ENCODE data around the gene SLC35A1.

The SLC35A1 gene

GRCh38 chr6:87494761-87495422 is 22.1 kb downstream of the SLC35A1 start:
- ATAC-seq, result no peak
- no peaks in the 10 kb centered on the region for H3K9me3 Mint-ChIP-seq
- H3K27me3 Mint-ChIP-seq, result no peaks in the 10 kb centered on the region
- H3K27ac Mint-ChIP-seq, result no peak overlapping the region
- no peak for DNase-seq
- peaks cover 2% of the 10 kb centered on the region for H3K4me1 Mint-ChIP-seq
- H3K36me3 Mint-ChIP-seq (ENCODE audit: low read depth), result peaks cover 10% of the 10 kb centered on the region
- H3K4me3 Mint-ChIP-seq, result no peak overlapping the region

GRCh38 chr6:87498048-87498447 is 25.3 kb downstream of the SLC35A1 start:
- no peak overlapping the region for H3K4me3 Mint-ChIP-seq
- no peak overlapping the region for H3K27ac Mint-ChIP-seq
- peaks cover 2% of the 10 kb centered on the region for H3K4me1 Mint-ChIP-seq
- H3K9me3 Mint-ChIP-seq, result no peaks in the 10 kb centered on the region
- peaks cover 8% of the 10 kb centered on the region for H3K36me3 Mint-ChIP-seq (ENCODE audit: low read depth)
- DNase-seq (no peak), ATAC-seq (no peak)
- H3K27me3 Mint-ChIP-seq, result no peaks in the 10 kb centered on the region

- Mint-ChIP-seq H3K27me3 (no peaks in the 10 kb centered on the region), H3K27ac (peak overlapping the region; percentile 12), H3K4me1 (no peaks in the 10 kb centered on the region), H3K9me3 (no peaks in the 10 kb centered on the region), H3K4me3 (no peak overlapping the region), H3K36me3 (ENCODE audit: low read depth) (peaks cover 7% of the 10 kb centered on the region)
- no peak for DNase-seq
- no peak for ATAC-seq
These were observed 29.2 kb downstream of the SLC35A1 start for GRCh38 chr6:87501809-87502572.

GRCh38 chr6:87504441-87504840 is 31.7 kb downstream of the SLC35A1 start:
- Mint-ChIP-seq H3K36me3 (ENCODE audit: low read depth) (peaks cover 10% of the 10 kb centered on the region), H3K27me3 (no peaks in the 10 kb centered on the region), H3K27ac (peak overlapping the region; percentile 15), H3K4me1 (no peaks in the 10 kb centered on the region), H3K4me3 (no peak overlapping the region), H3K9me3 (no peaks in the 10 kb centered on the region)
- ATAC-seq (no peak), DNase-seq (no peak)

- no peaks in the 10 kb centered on the region for H3K27me3 Mint-ChIP-seq
- no peak overlapping the region for H3K27ac Mint-ChIP-seq
- peaks cover 31% of the 10 kb centered on the region for H3K36me3 Mint-ChIP-seq (ENCODE audit: low read depth)
These were observed 42.1 kb downstream of the SLC35A1 start for GRCh38 chr6:87514831-87515230.

GRCh38 chr6:87518453-87518852 is 45.7 kb downstream of the SLC35A1 start:
- Mint-ChIP-seq H3K27me3 (no peaks in the 10 kb centered on the region), H3K9me3 (no peaks in the 10 kb centered on the region), H3K4me1 (peaks cover 4% of the 10 kb centered on the region), H3K36me3 (ENCODE audit: low read depth) (peaks cover 37% of the 10 kb centered on the region), H3K4me3 (no peak overlapping the region), H3K27ac (no peak overlapping the region)
- DNase-seq, result no peak
- ATAC-seq, result no peak

More at GRCh38 chr6:87514831-87515230, 42.1 kb downstream of the SLC35A1 start:
- DNase-seq (no peak), ATAC-seq (no peak)
- Mint-ChIP-seq H3K9me3 (no peaks in the 10 kb centered on the region), H3K4me3 (no peak overlapping the region), H3K4me1 (peaks cover 4% of the 10 kb centered on the region)

- no peaks in the 10 kb centered on the region for H3K27me3 Mint-ChIP-seq
- H3K4me3 Mint-ChIP-seq, result no peak overlapping the region
- H3K9me3 Mint-ChIP-seq, result no peaks in the 10 kb centered on the region
- H3K4me1 Mint-ChIP-seq, result no peaks in the 10 kb centered on the region
- no peak overlapping the region for H3K27ac Mint-ChIP-seq
- ATAC-seq, result no peak
- peaks cover 33% of the 10 kb centered on the region for H3K36me3 Mint-ChIP-seq (ENCODE audit: low read depth)
- DNase-seq, result no peak
These were observed 49.9 kb downstream of the SLC35A1 start for GRCh38 chr6:87522686-87523085.

GRCh38 chr6:87529221-87529620 is 56.4 kb downstream of the SLC35A1 start:
- DNase-seq, result no peak
- H3K27ac Mint-ChIP-seq, result no peak overlapping the region
- peaks cover 23% of the 10 kb centered on the region for H3K36me3 Mint-ChIP-seq (ENCODE audit: low read depth)
- H3K4me1 Mint-ChIP-seq, result peaks cover 3% of the 10 kb centered on the region
- no peaks in the 10 kb centered on the region for H3K9me3 Mint-ChIP-seq
- no peaks in the 10 kb centered on the region for H3K27me3 Mint-ChIP-seq
- no peak for ATAC-seq
- H3K4me3 Mint-ChIP-seq, result no peak overlapping the region

GRCh38 chr6:87534377-87535047 is 61.7 kb downstream of the SLC35A1 start:
- no peaks in the 10 kb centered on the region for H3K27me3 Mint-ChIP-seq
- H3K4me1 Mint-ChIP-seq, result peaks cover 1% of the 10 kb centered on the region
- H3K4me3 Mint-ChIP-seq, result no peak overlapping the region
- H3K9me3 Mint-ChIP-seq, result no peaks in the 10 kb centered on the region
- H3K36me3 Mint-ChIP-seq (ENCODE audit: low read depth), result peaks cover 20% of the 10 kb centered on the region
- ATAC-seq (no peak), DNase-seq (no peak)
- H3K27ac Mint-ChIP-seq, result no peak overlapping the region

- peaks cover 4% of the 10 kb centered on the region for H3K9me3 Mint-ChIP-seq
- DNase-seq (no peak), ATAC-seq (no peak)
- H3K27me3 Mint-ChIP-seq, result no peaks in the 10 kb centered on the region
- H3K4me1 Mint-ChIP-seq, result no peaks in the 10 kb centered on the region
- peaks cover 41% of the 10 kb centered on the region for H3K36me3 Mint-ChIP-seq (ENCODE audit: low read depth)
- no peak overlapping the region for H3K27ac Mint-ChIP-seq
- no peak overlapping the region for H3K4me3 Mint-ChIP-seq
These were observed 65.9 kb downstream of the SLC35A1 start for GRCh38 chr6:87538510-87539260.

GRCh38 chr6:87539554-87539953 is 66.8 kb downstream of the SLC35A1 start:
- Mint-ChIP-seq H3K27ac (no peak overlapping the region), H3K36me3 (ENCODE audit: low read depth) (peaks cover 43% of the 10 kb centered on the region), H3K9me3 (peaks cover 4% of the 10 kb centered on the region), H3K27me3 (no peaks in the 10 kb centered on the region), H3K4me1 (no peaks in the 10 kb centered on the region), H3K4me3 (no peak overlapping the region)
- DNase-seq (no peak), ATAC-seq (no peak)

- DNase-seq (no peak), ATAC-seq (no peak)
- H3K27ac Mint-ChIP-seq, result no peak overlapping the region
- H3K27me3 Mint-ChIP-seq, result no peaks in the 10 kb centered on the region
- H3K36me3 Mint-ChIP-seq (ENCODE audit: low read depth), result peaks cover 47% of the 10 kb centered on the region
- peaks cover 4% of the 10 kb centered on the region for H3K9me3 Mint-ChIP-seq
- H3K4me3 Mint-ChIP-seq, result no peak overlapping the region
- no peaks in the 10 kb centered on the region for H3K4me1 Mint-ChIP-seq
These were observed 67.8 kb downstream of the SLC35A1 start for GRCh38 chr6:87540539-87540938.

GRCh38 chr6:87541041-87541440 is 68.3 kb downstream of the SLC35A1 start:
- Mint-ChIP-seq H3K27ac (no peak overlapping the region), H3K9me3 (peaks cover 4% of the 10 kb centered on the region), H3K36me3 (ENCODE audit: low read depth) (peaks cover 51% of the 10 kb centered on the region), H3K4me3 (no peak overlapping the region), H3K27me3 (no peaks in the 10 kb centered on the region), H3K4me1 (no peaks in the 10 kb centered on the region)
- DNase-seq (no peak), ATAC-seq (no peak)

- Mint-ChIP-seq H3K9me3 (peaks cover 4% of the 10 kb centered on the region), H3K27me3 (no peaks in the 10 kb centered on the region), H3K36me3 (ENCODE audit: low read depth) (peaks cover 52% of the 10 kb centered on the region), H3K27ac (no peak overlapping the region), H3K4me1 (no peaks in the 10 kb centered on the region), H3K4me3 (no peak overlapping the region)
- ATAC-seq (no peak), DNase-seq (no peak)
These were observed 69.0 kb downstream of the SLC35A1 start for GRCh38 chr6:87541744-87542143.
